Measurements from ENCODE around the gene FAM120A. TPM values are rescaled to one million over a fixed set of nuclear protein-coding genes. Genes with fewer than 3 reads are reported as not detected.

The FAM120A gene
- total and polyA plus RNA-seq, 4 donors: 28.3 to 91.0 (median 50.3) TPM

GRCh38 chr9:93613791-93614190 lies 162.3 kb downstream of the FAM120A start:
- DNase-seq (ENCODE audit: low spot score): no peak
- Histone ChIP-seq H3K36me3 (ENCODE audit: control insufficient read depth in 4 of 4, insufficient read depth in 3 of 4, low read depth in 1 of 4, low read length in 3 of 4) (no peaks in the 10 kb centered on the region), H3K27me3 (ENCODE audit: control insufficient read depth in 4 of 4, insufficient read depth in 4 of 4, low read length in 3 of 4) (no peaks in the 10 kb centered on the region), H3K4me3 (ENCODE audit: low read depth in 1 of 3, low read length in 3 of 3) (no peak overlapping the region), H3K27ac (ENCODE audit: low read depth in 1 of 2, low read length in 2 of 2) (no peak overlapping the region), H3K4me1 (ENCODE audit: control insufficient read depth in 4 of 4, insufficient read depth in 4 of 4, low read length in 3 of 4) (no peaks in the 10 kb centered on the region), H3K9ac (ENCODE audit: low read depth in 1 of 2, low read length in 2 of 2) (no peak overlapping the region), H3K9me3 (ENCODE audit: control insufficient read depth in 4 of 4, low read length in 3 of 4) (no peaks in the 10 kb centered on the region)
- 66% methylated on average over 3 of the region's 3 CpGs for WGBS
- no peak for TF ChIP-seq MAX (IDR thresholded peaks at IDR 0.05)
- TF ChIP-seq HNF4A (conservative IDR thresholded peaks at IDR 0.05): no peak
- no peak for TF ChIP-seq FOXA2 (IDR thresholded peaks at IDR 0.05)
- TF ChIP-seq JUND (IDR thresholded peaks at IDR 0.05): no peak
- TF ChIP-seq RXRA (IDR thresholded peaks at IDR 0.05): no peak
- no peak for TF ChIP-seq YY1 (IDR thresholded peaks at IDR 0.05)
- no peak for TF ChIP-seq FOXA1 (IDR thresholded peaks at IDR 0.05)
- TF ChIP-seq EGR1 (IDR thresholded peaks at IDR 0.05; ENCODE audit: low read depth in 2 of 2): no peak
- no peak for TF ChIP-seq CTCF (IDR thresholded peaks at IDR 0.05; ENCODE audit: low read depth, low read length, missing input control)

GRCh38 chr9:93614830-93615468 lies 163.5 kb downstream of the FAM120A start:
- H3K4me3 ChIP-seq (ENCODE audit: low read depth in 1 of 3, low read length in 3 of 3): no peak overlapping the region

More at GRCh38 chr9:93614830-93615468, 163.5 kb downstream of the FAM120A start:
- 89% methylated on average over 5 of the region's 5 CpGs for WGBS
- TF ChIP-seq FOXA2 (IDR thresholded peaks at IDR 0.05) (no peak), GABPA (IDR thresholded peaks at IDR 0.05 in 1 of 2, conservative IDR thresholded peaks at IDR 0.05 in 1 of 2) (no peak), REST (IDR thresholded peaks at IDR 0.05) (no peak)
- no peak overlapping the region for H3K9ac ChIP-seq (ENCODE audit: low read depth in 1 of 2, low read length in 2 of 2)
- H3K36me3 ChIP-seq (ENCODE audit: control insufficient read depth in 4 of 4, insufficient read depth in 3 of 4, low read depth in 1 of 4, low read length in 3 of 4): no peaks in the 10 kb centered on the region
- no peak overlapping the region for H3K27ac ChIP-seq (ENCODE audit: low read depth in 1 of 2, low read length in 2 of 2)
- no peaks in the 10 kb centered on the region for H3K27me3 ChIP-seq (ENCODE audit: control insufficient read depth in 4 of 4, insufficient read depth in 4 of 4, low read length in 3 of 4)
- H3K9me3 ChIP-seq (ENCODE audit: control insufficient read depth in 4 of 4, low read length in 3 of 4): no peaks in the 10 kb centered on the region
- DNase-seq (ENCODE audit: low spot score): no peak
- peaks cover 0 to 2% (median under 1%) of the 10 kb centered on the region in 4 donors for H3K4me1 ChIP-seq (ENCODE audit: control insufficient read depth in 4 of 4, insufficient read depth in 4 of 4, low read length in 3 of 4)

Small RNA genes lying within 50 kb of the gene (small RNA-seq; reads per million reads assigned to genes)
- not detected for gene RF00019

Other genes with a start within 250 kb of the FAM120A start
- 10 to 100 TPM; 17.2 to 25.0 TPM for gene FAM120AOS, start 1.9 kb downstream of the FAM120A start, total RNA-seq
- gene FAM120AOS, start 1.9 kb downstream of the FAM120A start, polyA plus RNA-seq: 10 to 100 TPM; 16.4 to 17.4 TPM
- 1 to 10 TPM; 8.1 to 8.6 TPM for gene PHF2, start 124.9 kb downstream of the FAM120A start, total RNA-seq
- gene PHF2, start 124.9 kb downstream of the FAM120A start, polyA plus RNA-seq: 1 to 10 TPM; 2.3 to 5.2 TPM